SK-N-SH treated with all-trans-retinoic acid at 6 μM for 48 hours (cell line): ENCODE results near the gene IDH3G.

Source experiments
- ATAC-seq: fragments of 200-7000 bp; cut with Tn5 transposase; 3 replicates; pipeline ENCODE4 v1.9.1; 2020; ENCODE audit warnings: mild to moderate bottlenecking, moderate library complexity
- BACH2 ChIP-seq: fragments of 250-450 bp; sonication (Bioruptor Pico); IDR thresholded peaks from 2 replicates; pipeline ENCODE4 v1.9.0; 2021; ENCODE audit warnings: mild to moderate bottlenecking, borderline replicate concordance
- ESRRG ChIP-seq: fragments of 250-450 bp; sonication (Bioruptor Pico); IDR thresholded peaks from 2 replicates; pipeline ENCODE4 v1.6.1; 2021; ENCODE audit warnings: mild to moderate bottlenecking
- GLIS3 ChIP-seq: fragments of 250-450 bp; sonication (Bioruptor Pico); IDR thresholded peaks from 2 replicates; pipeline ENCODE4 v1.5.0; 2020; ENCODE audit warnings: mild to moderate bottlenecking, moderate library complexity
- ISL1 ChIP-seq: fragments of 250-450 bp; sonication (Bioruptor Pico); IDR thresholded peaks from 2 replicates; pipeline ENCODE4 v2.1.2; 2022; ENCODE audit warnings: mild to moderate bottlenecking, moderate library complexity
- OSR1 ChIP-seq: fragments of 250-450 bp; sonication (Bioruptor Pico); IDR thresholded peaks from 2 replicates; pipeline ENCODE4 v1.8.0; 2022; ENCODE audit warnings: moderate library complexity, mild to moderate bottlenecking, inconsistent platforms
- PPARA ChIP-seq: fragments of 250-450 bp; sonication (Bioruptor Pico); IDR thresholded peaks from 2 replicates; pipeline ENCODE4 v1.5.0; 2020; ENCODE audit warnings: mild to moderate bottlenecking, borderline replicate concordance
- TCF4 ChIP-seq: fragments of 250-450 bp; sonication (Bioruptor Pico); IDR thresholded peaks from 2 replicates; pipeline ENCODE4 v1.8.0; 2021; ENCODE audit warnings: mild to moderate bottlenecking, moderate library complexity, borderline replicate concordance
- TOX ChIP-seq: fragments of 250-450 bp; sonication (Bioruptor Pico); IDR thresholded peaks from 2 replicates; pipeline ENCODE4 v1.8.0; 2021; ENCODE audit warnings: mild to moderate bottlenecking, moderate library complexity, borderline replicate concordance
- ZC3H10 ChIP-seq: fragments of 250-450 bp; sonication (Bioruptor Pico); IDR thresholded peaks from 2 replicates; pipeline ENCODE4 v1.5.1; 2021; ENCODE audit warnings: mild to moderate bottlenecking, moderate library complexity
- ZNF565 ChIP-seq: fragments of 450-650 bp; formaldehyde crosslinking; conservative IDR thresholded peaks from 2 replicates; pipeline ENCODE4 v1.5.0; 2020; ENCODE audit warnings: low read depth, mild to moderate bottlenecking, moderate library complexity
- ZNF70 ChIP-seq: fragments of 450-650 bp; formaldehyde crosslinking; IDR thresholded peaks from 2 replicates; pipeline ENCODE4 v1.5.0; 2020; ENCODE audit warnings: mild to moderate bottlenecking, moderate library complexity
- TF ChIP-seq, protein P1 (sequence below): fragments of 250-450 bp; sonication (Bioruptor Pico); IDR thresholded peaks from 2 replicates; pipeline ENCODE4 v1.8.0; 2021; ENCODE audit warnings: low read depth, mild to moderate bottlenecking, moderate library complexity, borderline replicate concordance
- TF ChIP-seq, protein P2 (sequence below): fragments of 250-450 bp; sonication (Bioruptor Pico); IDR thresholded peaks from 2 replicates; pipeline ENCODE4 v1.5.1; 2020; ENCODE audit warnings: low read depth, mild to moderate bottlenecking, moderate library complexity
- TF ChIP-seq, protein P3 (sequence below): fragments of 250-450 bp; sonication (Bioruptor Pico); IDR thresholded peaks from 2 replicates; pipeline ENCODE4 v1.5.0; 2020; ENCODE audit warnings: mild to moderate bottlenecking, moderate library complexity
- TF ChIP-seq, protein P4 (sequence below): fragments of 250-450 bp; sonication (Bioruptor Pico); IDR thresholded peaks from 2 replicates; pipeline ENCODE4 v1.8.0; 2020; ENCODE audit warnings: mild to moderate bottlenecking, moderate library complexity, borderline replicate concordance

IDH3G gene

DNA sequence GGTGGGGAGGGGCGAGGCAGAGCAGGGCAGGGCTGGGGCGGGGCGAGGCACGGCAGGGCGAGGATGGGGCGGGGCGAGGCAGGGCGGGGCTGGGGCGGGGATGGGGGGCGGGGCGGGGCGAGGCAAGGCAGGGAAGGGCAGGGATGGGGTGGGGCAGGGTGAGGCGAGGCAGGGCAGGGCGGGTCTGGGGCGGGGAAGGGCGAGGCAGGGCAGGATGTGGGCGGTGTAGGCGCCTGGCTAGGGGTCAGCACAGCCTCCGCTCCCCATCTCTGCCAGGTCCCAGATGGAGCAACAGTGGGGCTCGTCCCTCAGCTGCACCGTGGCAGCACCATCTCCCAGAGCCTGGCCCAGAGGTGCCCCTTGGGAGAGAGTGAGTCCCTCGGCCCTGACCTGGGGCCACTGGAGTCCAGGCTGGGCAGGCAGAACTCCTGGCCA is 17.5 kb downstream of the IDH3G start (continued):
- TF ChIP-seq ISL1 (no peak), OSR1 (CRISPR knock-in tag) (no peak), ZNF70 (CRISPR knock-in tag) (no peak), GLIS3 (CRISPR knock-in tag) (no peak)
- TF ChIP-seq, protein P1, sequence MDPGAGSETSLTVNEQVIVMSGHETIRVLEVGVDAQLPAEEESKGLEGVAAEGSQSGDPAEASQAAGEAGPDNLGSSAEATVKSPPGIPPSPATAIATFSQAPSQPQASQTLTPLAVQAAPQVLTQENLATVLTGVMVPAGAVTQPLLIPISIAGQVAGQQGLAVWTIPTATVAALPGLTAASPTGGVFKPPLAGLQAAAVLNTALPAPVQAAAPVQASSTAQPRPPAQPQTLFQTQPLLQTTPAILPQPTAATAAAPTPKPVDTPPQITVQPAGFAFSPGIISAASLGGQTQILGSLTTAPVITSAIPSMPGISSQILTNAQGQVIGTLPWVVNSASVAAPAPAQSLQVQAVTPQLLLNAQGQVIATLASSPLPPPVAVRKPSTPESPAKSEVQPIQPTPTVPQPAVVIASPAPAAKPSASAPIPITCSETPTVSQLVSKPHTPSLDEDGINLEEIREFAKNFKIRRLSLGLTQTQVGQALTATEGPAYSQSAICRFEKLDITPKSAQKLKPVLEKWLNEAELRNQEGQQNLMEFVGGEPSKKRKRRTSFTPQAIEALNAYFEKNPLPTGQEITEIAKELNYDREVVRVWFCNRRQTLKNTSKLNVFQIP (CRISPR knock-in tag) = no peak
- TF ChIP-seq, all 23 proteins: peak for 0

DNA sequence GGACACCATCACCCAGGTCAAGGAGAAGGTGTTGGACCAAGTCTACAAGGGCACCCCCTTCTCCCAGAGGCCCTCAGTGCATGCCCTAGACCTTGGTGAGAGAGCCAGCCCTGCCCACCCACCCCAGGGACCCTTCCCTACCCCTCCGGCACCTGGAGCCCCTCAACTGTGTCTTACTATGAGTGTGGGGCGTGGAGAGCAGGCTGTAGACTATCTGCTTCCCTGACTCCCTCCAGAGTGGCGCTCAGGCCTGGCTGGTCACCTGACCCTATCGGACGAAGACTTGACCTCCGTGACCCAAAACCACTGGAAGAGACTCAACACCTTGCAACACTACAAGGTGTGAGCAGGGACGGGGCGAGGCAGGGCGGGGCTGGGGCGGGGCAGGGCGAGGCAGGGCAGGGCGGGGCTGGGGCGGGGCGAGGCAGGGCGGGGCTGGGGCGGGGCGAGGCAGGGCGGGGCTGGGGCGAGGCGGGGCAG is 18.0 kb downstream of the IDH3G start:
- TF ChIP-seq ZNF70 (CRISPR knock-in tag) = no peak
- TF ChIP-seq, protein P1 (CRISPR knock-in tag) = no peak
- ATAC-seq = no peak

DNA sequence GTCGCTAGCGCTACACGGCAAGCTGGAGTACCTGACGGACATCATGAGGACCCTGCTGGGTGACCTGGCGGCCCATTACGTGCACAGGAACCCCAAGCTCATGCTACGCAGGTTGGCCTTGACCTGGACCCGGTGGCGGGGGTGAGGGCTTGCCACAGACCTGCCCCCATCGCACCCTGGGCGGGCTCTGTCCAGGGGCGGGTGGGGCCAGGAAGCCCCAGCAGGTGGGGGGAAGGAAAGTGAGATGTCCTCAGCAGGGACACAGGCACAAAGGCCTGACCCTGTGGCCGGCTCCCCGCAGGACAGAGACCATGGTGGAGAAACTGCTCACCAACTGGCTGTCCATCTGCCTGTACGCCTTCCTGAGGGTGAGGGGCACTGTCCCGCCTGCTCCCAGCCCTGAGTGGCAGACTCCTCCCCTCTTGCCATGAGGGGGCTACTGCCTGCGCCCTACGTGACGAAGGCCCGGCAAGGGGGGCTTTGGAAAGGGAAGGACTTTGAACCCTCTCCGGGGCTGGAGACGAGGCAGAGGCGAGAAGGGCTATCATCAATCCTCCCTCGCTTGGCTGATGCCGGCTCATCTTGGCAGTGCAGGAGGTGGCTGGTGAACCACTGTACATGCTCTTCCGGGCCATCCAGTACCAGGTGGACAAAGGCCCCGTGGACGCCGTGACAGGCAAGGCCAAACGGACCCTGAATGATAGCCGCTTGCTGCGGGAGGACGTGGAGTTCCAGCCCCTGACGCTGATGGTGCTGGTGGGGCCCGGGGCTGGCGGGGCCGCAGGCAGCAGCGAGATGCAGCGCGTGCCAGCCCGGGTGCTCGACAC is 18.7 kb downstream of the IDH3G start:
- TF ChIP-seq PPARA = no peak
- no peak for TF ChIP-seq ZNF565
- no peak for TF ChIP-seq TOX (CRISPR knock-in tag)
- TF ChIP-seq, protein P1 (CRISPR knock-in tag) = no peak
- TF ChIP-seq, all 23 proteins: peak for 0
- ATAC-seq = no peak

DNA sequence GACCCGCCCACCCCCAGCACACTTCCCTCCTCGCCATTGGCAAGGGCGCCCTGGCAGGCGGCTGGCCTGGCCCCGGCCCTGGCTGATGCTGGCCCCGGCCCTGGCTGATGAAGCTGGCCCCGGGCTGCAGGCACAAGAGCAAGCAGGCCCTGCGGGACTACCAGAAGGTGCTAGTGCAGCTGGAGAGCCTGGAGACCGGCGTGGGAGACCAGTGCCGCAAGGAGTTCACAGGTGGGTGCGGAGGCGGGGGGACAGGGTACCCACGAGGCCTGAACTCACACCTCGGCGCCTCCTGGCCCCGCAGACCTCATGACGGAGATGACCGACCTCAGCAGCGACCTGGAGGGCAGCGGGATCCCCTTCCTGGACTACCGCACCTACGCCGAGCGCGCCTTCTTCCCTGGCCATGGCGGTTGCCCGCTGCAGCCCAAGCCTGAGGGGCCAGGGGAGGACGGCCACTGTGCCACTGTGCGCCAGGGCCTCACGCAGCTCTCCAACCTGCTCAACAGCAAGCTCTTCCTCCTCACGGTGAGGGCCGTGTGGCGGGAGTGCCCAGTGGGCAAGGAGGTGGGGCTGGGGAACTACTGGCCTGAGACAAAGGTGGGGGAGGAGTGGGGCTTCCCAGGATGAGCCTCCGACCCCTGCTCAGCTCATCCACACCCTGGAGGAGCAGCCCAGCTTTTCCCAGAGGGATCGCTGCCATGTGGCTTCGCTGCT is 19.4 kb downstream of the IDH3G start:
- ATAC-seq = no peak
- TF ChIP-seq PPARA (no peak), TOX (CRISPR knock-in tag) (no peak)
- TF ChIP-seq, protein P2, sequence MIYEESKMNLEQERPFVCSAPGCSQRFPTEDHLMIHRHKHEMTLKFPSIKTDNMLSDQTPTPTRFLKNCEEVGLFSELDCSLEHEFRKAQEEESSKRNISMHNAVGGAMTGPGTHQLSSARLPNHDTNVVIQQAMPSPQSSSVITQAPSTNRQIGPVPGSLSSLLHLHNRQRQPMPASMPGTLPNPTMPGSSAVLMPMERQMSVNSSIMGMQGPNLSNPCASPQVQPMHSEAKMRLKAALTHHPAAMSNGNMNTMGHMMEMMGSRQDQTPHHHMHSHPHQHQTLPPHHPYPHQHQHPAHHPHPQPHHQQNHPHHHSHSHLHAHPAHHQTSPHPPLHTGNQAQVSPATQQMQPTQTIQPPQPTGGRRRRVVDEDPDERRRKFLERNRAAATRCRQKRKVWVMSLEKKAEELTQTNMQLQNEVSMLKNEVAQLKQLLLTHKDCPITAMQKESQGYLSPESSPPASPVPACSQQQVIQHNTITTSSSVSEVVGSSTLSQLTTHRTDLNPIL (CRISPR knock-in tag) = no peak

DNA sequence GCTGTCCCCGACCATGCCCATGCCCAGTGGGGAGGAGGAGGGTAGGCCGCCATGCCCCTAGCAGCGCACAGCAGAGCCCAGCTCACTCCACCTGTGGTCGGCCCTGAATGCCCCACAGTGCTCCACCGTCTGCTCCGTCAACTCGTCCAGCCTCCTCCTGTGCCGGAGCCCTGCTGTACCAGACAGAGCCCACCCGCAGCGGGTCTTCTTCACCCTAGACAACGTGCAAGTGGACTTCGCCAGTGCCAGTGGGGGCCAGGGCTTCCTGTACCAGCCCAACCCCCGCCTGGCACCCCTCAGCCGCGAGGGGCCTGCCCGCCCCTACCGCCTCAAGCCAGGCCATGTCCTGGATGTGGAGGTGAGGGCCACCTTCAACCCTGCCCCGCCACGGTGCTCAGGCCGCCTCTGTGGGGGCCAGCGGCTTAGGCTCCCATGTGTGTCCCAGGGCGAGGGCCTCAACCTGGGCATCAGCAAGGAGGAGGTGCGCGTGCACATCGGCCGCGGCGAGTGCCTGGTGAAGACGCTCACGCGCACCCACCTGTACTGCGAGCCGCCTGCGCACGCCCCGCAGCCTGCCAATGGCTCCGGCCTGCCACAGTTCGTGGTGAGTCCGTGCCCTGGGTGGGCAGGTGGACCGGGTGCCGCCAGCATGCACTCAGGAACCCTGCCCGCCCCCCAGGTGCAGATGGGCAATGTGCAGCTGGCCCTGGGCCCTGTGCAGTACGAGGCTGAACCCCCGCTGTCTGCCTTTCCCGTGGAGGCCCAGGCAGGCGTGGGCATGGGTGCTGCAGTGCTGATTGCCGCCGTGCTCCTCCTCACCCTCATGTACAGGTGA is 20.2 kb downstream of the IDH3G start:
- ATAC-seq = no peak
- TF ChIP-seq GLIS3 (CRISPR knock-in tag) (no peak), BACH2 (CRISPR knock-in tag) (no peak), ZC3H10 (no peak), ZNF70 (CRISPR knock-in tag) (no peak)

DNA sequence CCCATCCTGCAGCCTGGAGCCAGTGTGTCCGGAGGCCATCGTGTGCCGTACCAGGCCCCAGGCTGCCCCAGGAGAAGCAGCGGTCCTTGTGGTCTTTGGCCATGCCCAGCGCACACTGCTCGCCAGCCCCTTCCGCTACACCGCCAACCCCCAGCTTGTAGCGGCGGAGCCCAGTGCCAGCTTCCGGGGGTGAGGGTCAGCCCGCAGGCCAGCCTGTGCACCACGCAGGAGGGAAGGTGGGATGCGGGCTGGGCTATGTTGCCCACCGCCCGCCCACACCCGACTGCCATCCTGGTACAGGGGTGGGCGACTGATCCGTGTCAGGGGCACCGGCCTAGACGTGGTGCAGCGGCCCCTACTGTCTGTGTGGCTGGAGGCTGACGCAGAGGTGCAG is 21.0 kb downstream of the IDH3G start:
- ATAC-seq = no peak
- TF ChIP-seq ESRRG = no peak
- no peak for TF ChIP-seq ISL1
- TF ChIP-seq, protein P1 (CRISPR knock-in tag) = no peak
- TF ChIP-seq TCF4 (CRISPR knock-in tag) = no peak
- TF ChIP-seq, protein P3, sequence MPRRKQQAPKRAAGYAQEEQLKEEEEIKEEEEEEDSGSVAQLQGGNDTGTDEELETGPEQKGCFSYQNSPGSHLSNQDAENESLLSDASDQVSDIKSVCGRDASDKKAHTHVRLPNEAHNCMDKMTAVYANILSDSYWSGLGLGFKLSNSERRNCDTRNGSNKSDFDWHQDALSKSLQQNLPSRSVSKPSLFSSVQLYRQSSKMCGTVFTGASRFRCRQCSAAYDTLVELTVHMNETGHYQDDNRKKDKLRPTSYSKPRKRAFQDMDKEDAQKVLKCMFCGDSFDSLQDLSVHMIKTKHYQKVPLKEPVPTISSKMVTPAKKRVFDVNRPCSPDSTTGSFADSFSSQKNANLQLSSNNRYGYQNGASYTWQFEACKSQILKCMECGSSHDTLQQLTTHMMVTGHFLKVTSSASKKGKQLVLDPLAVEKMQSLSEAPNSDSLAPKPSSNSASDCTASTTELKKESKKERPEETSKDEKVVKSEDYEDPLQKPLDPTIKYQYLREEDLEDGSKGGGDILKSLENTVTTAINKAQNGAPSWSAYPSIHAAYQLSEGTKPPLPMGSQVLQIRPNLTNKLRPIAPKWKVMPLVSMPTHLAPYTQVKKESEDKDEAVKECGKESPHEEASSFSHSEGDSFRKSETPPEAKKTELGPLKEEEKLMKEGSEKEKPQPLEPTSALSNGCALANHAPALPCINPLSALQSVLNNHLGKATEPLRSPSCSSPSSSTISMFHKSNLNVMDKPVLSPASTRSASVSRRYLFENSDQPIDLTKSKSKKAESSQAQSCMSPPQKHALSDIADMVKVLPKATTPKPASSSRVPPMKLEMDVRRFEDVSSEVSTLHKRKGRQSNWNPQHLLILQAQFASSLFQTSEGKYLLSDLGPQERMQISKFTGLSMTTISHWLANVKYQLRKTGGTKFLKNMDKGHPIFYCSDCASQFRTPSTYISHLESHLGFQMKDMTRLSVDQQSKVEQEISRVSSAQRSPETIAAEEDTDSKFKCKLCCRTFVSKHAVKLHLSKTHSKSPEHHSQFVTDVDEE (CRISPR knock-in tag) = no peak
- no peak for TF ChIP-seq GLIS3 (CRISPR knock-in tag)
- TF ChIP-seq, protein P4, sequence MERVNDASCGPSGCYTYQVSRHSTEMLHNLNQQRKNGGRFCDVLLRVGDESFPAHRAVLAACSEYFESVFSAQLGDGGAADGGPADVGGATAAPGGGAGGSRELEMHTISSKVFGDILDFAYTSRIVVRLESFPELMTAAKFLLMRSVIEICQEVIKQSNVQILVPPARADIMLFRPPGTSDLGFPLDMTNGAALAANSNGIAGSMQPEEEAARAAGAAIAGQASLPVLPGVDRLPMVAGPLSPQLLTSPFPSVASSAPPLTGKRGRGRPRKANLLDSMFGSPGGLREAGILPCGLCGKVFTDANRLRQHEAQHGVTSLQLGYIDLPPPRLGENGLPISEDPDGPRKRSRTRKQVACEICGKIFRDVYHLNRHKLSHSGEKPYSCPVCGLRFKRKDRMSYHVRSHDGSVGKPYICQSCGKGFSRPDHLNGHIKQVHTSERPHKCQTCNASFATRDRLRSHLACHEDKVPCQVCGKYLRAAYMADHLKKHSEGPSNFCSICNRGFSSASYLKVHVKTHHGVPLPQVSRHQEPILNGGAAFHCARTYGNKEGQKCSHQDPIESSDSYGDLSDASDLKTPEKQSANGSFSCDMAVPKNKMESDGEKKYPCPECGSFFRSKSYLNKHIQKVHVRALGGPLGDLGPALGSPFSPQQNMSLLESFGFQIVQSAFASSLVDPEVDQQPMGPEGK = no peak
